Measurements from ENCODE around the gene MGLL.

Gene MGLL

DNA sequence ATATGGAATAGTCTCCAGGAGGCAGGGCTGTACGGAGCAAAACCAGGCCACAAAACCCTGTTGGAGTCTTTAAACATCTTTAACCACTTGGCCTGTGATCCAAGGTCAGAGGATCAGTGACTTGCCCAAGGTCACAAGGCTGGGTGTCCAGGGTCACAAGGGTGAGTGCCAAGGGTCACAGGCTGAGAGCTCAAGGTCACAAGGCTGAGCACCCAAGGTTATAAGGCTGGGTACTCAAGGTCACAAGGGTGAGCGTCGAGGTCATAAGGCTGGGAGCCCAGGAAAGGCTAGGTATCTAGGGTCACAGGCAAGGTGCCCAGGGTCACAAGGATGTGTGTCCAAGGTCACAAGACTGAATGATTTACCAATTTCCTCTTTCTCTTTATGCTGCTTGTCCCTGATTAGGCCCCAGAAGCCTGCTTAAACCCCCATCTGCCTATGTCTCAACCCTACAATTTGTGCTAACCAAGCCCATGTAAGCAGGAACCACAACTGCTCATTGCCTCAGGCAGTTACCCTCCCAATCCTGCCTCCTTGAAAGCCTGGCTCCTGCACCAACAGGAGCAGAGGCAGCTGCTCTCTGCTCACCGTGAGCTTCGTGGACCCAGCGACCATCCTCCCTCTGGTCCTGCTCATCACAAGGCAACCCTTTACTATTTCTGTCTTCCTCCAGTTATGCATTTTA, 51.5 kb downstream of the MGLL start:
- Mint-ChIP-seq H3K36me3 (peaks cover 7% of the 10 kb centered on the region), H3K27me3 (no peaks in the 10 kb centered on the region), H3K4me3 (no peak overlapping the region), H3K4me1 (ENCODE audit: low read depth) (peaks cover 3% of the 10 kb centered on the region), H3K9me3 (ENCODE audit: low read depth) (peaks cover 14% of the 10 kb centered on the region), H3K27ac (no peak overlapping the region)

DNA sequence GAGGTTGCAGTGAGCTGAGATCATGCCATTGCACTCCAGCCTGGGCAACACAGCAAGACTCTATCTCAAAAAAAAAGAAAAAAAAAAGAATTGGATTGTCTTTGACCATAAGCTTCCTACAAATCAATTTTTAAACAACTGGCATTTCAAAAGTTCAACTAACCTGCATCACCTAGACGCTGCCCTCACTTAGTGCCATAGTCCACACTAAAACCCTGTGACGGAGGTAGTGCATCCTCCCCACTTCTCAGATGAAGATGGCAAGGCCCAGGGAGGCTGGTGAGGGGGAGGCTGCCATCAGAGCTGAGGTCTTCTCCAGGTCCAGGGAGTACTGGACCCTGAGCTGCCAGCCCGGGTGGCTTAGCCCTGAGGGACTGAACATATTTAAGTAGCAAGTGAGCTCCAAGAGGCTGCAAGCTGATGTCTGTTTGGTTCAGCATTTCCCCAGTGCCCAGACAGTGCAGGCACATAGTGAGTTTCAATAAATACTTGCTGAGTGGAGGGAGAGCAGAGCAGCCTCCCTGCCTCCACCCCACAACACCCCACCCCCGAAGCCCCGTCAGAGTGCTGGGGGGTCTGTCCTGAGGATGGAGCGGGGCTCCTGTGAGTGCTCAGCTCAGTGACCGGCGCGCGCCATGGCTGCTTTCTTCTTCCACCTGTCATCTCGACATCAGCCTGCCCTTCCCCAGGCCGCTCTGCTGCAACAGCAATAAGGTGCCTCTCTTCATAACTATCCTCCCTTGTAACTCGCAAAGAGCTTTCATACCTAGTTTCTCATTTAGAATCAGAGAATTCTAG, 52.8 kb downstream of the MGLL start:
- Mint-ChIP-seq H3K4me3 (no peak overlapping the region), H3K27ac (no peak overlapping the region), H3K27me3 (no peaks in the 10 kb centered on the region), H3K36me3 (peaks cover 7% of the 10 kb centered on the region), H3K9me3 (ENCODE audit: low read depth) (peaks cover 14% of the 10 kb centered on the region), H3K4me1 (ENCODE audit: low read depth) (no peaks in the 10 kb centered on the region)

GRCh38 chr3:127768346-127769008, 53.8 kb downstream of the MGLL start:
- Mint-ChIP-seq H3K27ac (no peak overlapping the region), H3K4me3 (no peak overlapping the region), H3K4me1 (ENCODE audit: low read depth) (no peaks in the 10 kb centered on the region), H3K9me3 (ENCODE audit: low read depth) (peaks cover 14% of the 10 kb centered on the region), H3K36me3 (peaks cover 7% of the 10 kb centered on the region), H3K27me3 (peaks cover 1% of the 10 kb centered on the region)

GRCh38 chr3:127767126-127767525, 55.2 kb downstream of the MGLL start:
- Mint-ChIP-seq H3K9me3 (ENCODE audit: low read depth) (peaks cover 14% of the 10 kb centered on the region), H3K27me3 (peaks cover 1% of the 10 kb centered on the region), H3K4me3 (no peak overlapping the region), H3K4me1 (ENCODE audit: low read depth) (peaks cover 8% of the 10 kb centered on the region), H3K36me3 (peaks cover 7% of the 10 kb centered on the region), H3K27ac (no peak overlapping the region)

- Mint-ChIP-seq H3K36me3 (peaks cover 7% of the 10 kb centered on the region), H3K9me3 (ENCODE audit: low read depth) (peaks cover 14% of the 10 kb centered on the region), H3K27me3 (peaks cover 1% of the 10 kb centered on the region), H3K4me3 (no peak overlapping the region), H3K4me1 (ENCODE audit: low read depth) (peaks cover 11% of the 10 kb centered on the region), H3K27ac (no peak overlapping the region)
Measured at GRCh38 chr3:127765735-127766134, 56.6 kb downstream of the MGLL start.

DNA sequence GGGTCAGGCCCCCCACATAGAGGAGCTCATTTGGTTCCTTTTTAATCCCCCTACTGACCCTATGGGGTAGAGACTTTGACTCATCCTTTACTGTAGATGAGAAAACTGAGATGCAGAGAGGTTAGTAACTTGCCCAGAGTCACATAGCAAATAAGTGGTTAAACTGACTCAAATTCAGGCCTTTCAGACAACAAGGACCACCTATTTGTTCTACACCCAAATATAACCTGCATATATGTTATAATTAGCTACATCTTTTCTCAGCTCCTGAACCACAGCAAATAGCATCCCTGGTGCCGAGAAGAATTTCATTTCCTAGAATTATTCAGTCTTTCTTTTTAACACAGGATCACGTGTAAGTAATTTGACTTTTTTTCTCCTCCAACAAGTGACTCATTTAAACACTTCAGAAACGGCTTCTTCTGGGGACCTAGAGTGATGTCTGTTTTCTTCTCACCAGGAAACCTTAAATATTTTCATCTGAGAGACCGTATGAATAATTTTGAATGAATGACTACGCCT, 57.4 kb downstream of the MGLL start:
- no peak overlapping the region for H3K4me3 Mint-ChIP-seq
- peaks cover 7% of the 10 kb centered on the region for H3K36me3 Mint-ChIP-seq
- peaks cover 1% of the 10 kb centered on the region for H3K27me3 Mint-ChIP-seq
- H3K27ac Mint-ChIP-seq: no peak overlapping the region
- H3K4me1 Mint-ChIP-seq (ENCODE audit: low read depth): peaks cover 11% of the 10 kb centered on the region
- H3K9me3 Mint-ChIP-seq (ENCODE audit: low read depth): peaks cover 14% of the 10 kb centered on the region

GRCh38 chr3:127764301-127764700, 58.0 kb downstream of the MGLL start:
- peaks cover 14% of the 10 kb centered on the region for H3K9me3 Mint-ChIP-seq (ENCODE audit: low read depth)
- peaks cover 7% of the 10 kb centered on the region for H3K36me3 Mint-ChIP-seq
- no peak overlapping the region for H3K4me3 Mint-ChIP-seq
- H3K4me1 Mint-ChIP-seq (ENCODE audit: low read depth): peaks cover 11% of the 10 kb centered on the region
- H3K27ac Mint-ChIP-seq: no peak overlapping the region
- peaks cover 1% of the 10 kb centered on the region for H3K27me3 Mint-ChIP-seq

DNA sequence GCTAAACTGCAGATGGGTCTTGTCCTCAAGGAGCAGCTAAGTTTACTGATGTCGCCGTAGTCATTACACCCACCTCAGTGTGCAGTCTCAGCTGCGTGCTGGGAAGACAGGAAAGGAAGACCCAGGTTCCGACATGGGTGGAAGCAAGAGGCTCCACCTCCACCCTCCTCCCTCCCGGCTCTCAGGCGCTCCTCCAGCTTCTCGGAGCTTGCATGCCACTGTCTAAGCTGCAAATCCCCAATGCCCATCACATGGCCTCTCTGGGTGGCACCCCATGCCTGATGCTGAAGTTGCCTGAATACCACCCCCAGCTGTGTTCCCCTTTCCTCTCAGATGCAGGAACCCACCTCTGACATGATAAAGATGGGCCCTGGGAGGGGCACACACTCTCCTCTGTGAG, 58.5 kb downstream of the MGLL start:
- peaks cover 7% of the 10 kb centered on the region for H3K36me3 Mint-ChIP-seq
- H3K4me1 Mint-ChIP-seq (ENCODE audit: low read depth): peaks cover 11% of the 10 kb centered on the region
- peaks cover 14% of the 10 kb centered on the region for H3K9me3 Mint-ChIP-seq (ENCODE audit: low read depth)
- no peak overlapping the region for H3K27ac Mint-ChIP-seq
- H3K27me3 Mint-ChIP-seq: peaks cover 1% of the 10 kb centered on the region
- H3K4me3 Mint-ChIP-seq: no peak overlapping the region

- H3K4me1 Mint-ChIP-seq (ENCODE audit: low read depth): peaks cover 11% of the 10 kb centered on the region
- H3K9me3 Mint-ChIP-seq (ENCODE audit: low read depth): peaks cover 9% of the 10 kb centered on the region
- no peak overlapping the region for H3K4me3 Mint-ChIP-seq
- H3K27me3 Mint-ChIP-seq: peaks cover 1% of the 10 kb centered on the region
- H3K27ac Mint-ChIP-seq: no peak overlapping the region
- peaks cover 4% of the 10 kb centered on the region for H3K36me3 Mint-ChIP-seq
Measured at GRCh38 chr3:127763337-127763736, 59.0 kb downstream of the MGLL start.

- no peaks in the 10 kb centered on the region for H3K36me3 Mint-ChIP-seq
Measured at GRCh38 chr3:127762787-127763105, 59.6 kb downstream of the MGLL start.

GRCh38 chr3:127762077-127762786, 60.1 kb downstream of the MGLL start:
- H3K27ac Mint-ChIP-seq: no peak overlapping the region
- H3K4me1 Mint-ChIP-seq (ENCODE audit: low read depth): peaks cover 11% of the 10 kb centered on the region
- no peaks in the 10 kb centered on the region for H3K9me3 Mint-ChIP-seq (ENCODE audit: low read depth)
- no peaks in the 10 kb centered on the region for H3K36me3 Mint-ChIP-seq
- peaks cover 1% of the 10 kb centered on the region for H3K27me3 Mint-ChIP-seq
- peak overlapping the region; percentile 13 for H3K4me3 Mint-ChIP-seq

More at GRCh38 chr3:127762787-127763105, 59.6 kb downstream of the MGLL start:
- Mint-ChIP-seq H3K9me3 (ENCODE audit: low read depth) (peaks cover 3% of the 10 kb centered on the region), H3K27ac (no peak overlapping the region), H3K4me1 (ENCODE audit: low read depth) (peaks cover 11% of the 10 kb centered on the region), H3K27me3 (peaks cover 1% of the 10 kb centered on the region), H3K4me3 (no peak overlapping the region)

GRCh38 chr3:127761441-127761801, 60.9 kb downstream of the MGLL start:
- H3K36me3 Mint-ChIP-seq: no peaks in the 10 kb centered on the region
- H3K27me3 Mint-ChIP-seq: peaks cover 1% of the 10 kb centered on the region
- H3K9me3 Mint-ChIP-seq (ENCODE audit: low read depth): no peaks in the 10 kb centered on the region
- peaks cover 12% of the 10 kb centered on the region for H3K4me1 Mint-ChIP-seq (ENCODE audit: low read depth)
- no peak overlapping the region for H3K27ac Mint-ChIP-seq
- H3K4me3 Mint-ChIP-seq: no peak overlapping the region

DNA sequence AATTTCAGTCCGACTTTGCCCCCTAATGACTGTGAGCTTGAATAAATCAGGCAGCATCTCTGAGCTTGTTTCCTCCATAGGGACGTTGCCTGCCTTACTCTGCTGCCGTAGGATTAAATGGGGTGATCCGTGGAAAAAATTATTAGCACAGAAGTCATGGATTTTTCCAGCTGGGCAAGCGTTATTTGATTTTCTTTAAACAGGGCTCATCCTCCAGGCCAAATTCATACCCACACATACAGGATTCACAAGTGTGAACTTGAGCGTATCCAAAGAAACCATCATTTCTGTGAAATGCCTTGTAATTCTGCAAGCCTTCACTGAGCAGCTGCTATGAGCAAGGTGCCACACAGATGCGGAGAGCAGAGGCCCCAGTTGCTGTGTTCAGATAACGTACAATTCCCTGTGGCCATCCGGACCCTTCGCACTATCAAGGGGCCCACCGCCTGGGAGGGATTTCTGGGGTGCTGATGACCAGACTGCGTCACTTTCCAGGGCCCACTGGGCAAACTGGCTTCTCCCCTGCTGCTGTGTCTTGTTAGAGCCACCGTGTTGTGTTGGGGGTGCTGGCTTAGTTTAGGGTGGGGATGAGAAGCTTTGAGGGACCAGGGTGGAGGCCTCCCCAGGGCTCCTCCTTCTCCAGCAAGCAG, 61.4 kb downstream of the MGLL start:
- H3K36me3 Mint-ChIP-seq: no peaks in the 10 kb centered on the region
- no peak overlapping the region for H3K4me3 Mint-ChIP-seq
- no peaks in the 10 kb centered on the region for H3K9me3 Mint-ChIP-seq (ENCODE audit: low read depth)
- peaks cover 17% of the 10 kb centered on the region for H3K4me1 Mint-ChIP-seq (ENCODE audit: low read depth)
- H3K27ac Mint-ChIP-seq: no peak overlapping the region
- H3K27me3 Mint-ChIP-seq: peaks cover 1% of the 10 kb centered on the region

GRCh38 chr3:127760361-127760760, 62.0 kb downstream of the MGLL start:
- H3K27ac Mint-ChIP-seq: no peak overlapping the region
- no peaks in the 10 kb centered on the region for H3K9me3 Mint-ChIP-seq (ENCODE audit: low read depth)
- no peak overlapping the region for H3K4me3 Mint-ChIP-seq
- peaks cover 1% of the 10 kb centered on the region for H3K27me3 Mint-ChIP-seq
- H3K4me1 Mint-ChIP-seq (ENCODE audit: low read depth): peaks cover 23% of the 10 kb centered on the region
- H3K36me3 Mint-ChIP-seq: no peaks in the 10 kb centered on the region

All from activated naive CD8-positive, alpha-beta T cell (primary cell).